Activated T-helper 1 cell treated with Interleukin-2 at 50 U/mL for 16 hours (primary cell): ENCODE results near the gene OVCA2.
"Not testable (repeated sequence)": the region's sequence is repeated elsewhere in the genome, so short reads cannot be mapped to it uniquely, and the experiment has no call there.

Experiments
- DNase-seq: peaks from one replicate; pipeline ENCODE4 v3.0.0-alpha.2; 2020; ENCODE audit warnings: low read depth

OVCA2 gene

GRCh38 chr17:2041561-2042389 lies at the start of gene OVCA2:
TSS of gene OVCA2 (plus strand) at chr17:2042022. CDS start at chr17:2042048, 26 bp downstream.
- peak; percentile 97 for DNase-seq

- DNase-seq, result no peak
These were observed 49.3 kb upstream of the OVCA2 start for GRCh38 chr17:1992541-1992940.

- DNase-seq, result no peak
These were observed 47.1 kb upstream of the OVCA2 start for GRCh38 chr17:1994707-1995106.

- no peak for DNase-seq
These were observed 46.4 kb upstream of the OVCA2 start for GRCh38 chr17:1995321-1995892.

GRCh38 chr17:1995907-1996799 lies 45.7 kb upstream of the OVCA2 start:
- DNase-seq, result no peak

- DNase-seq, result no peak
These were observed 45.0 kb upstream of the OVCA2 start for GRCh38 chr17:1996800-1997288.

GRCh38 chr17:1997289-1997926 lies 44.4 kb upstream of the OVCA2 start:
- no peak for DNase-seq

- DNase-seq, result no peak
These were observed 43.7 kb upstream of the OVCA2 start for GRCh38 chr17:1997927-1998742.

GRCh38 chr17:1999557-2000251 lies 42.1 kb upstream of the OVCA2 start:
- no peak for DNase-seq

- no peak for DNase-seq
These were observed 39.0 kb upstream of the OVCA2 start for GRCh38 chr17:2002767-2003329.

GRCh38 chr17:2003525-2003924 lies 38.3 kb upstream of the OVCA2 start:
- DNase-seq, result no peak

- DNase-seq, result no peak
These were observed 37.3 kb upstream of the OVCA2 start for GRCh38 chr17:2004435-2004952.

GRCh38 chr17:2008332-2009126 lies 33.3 kb upstream of the OVCA2 start:
- no peak for DNase-seq

- no peak for DNase-seq
These were observed 32.1 kb upstream of the OVCA2 start for GRCh38 chr17:2009737-2010136.

- DNase-seq, result no peak
These were observed 30.1 kb upstream of the OVCA2 start for GRCh38 chr17:2011411-2012371.

GRCh38 chr17:2012499-2012898 lies 29.3 kb upstream of the OVCA2 start:
- no peak for DNase-seq

GRCh38 chr17:2013220-2013993 lies 28.4 kb upstream of the OVCA2 start:
- DNase-seq, result not testable (repeated sequence)
